Calu3 (cell line): ENCODE measurements around the gene FOXK1. TPM values are rescaled to one million over a fixed set of nuclear protein-coding genes. Genes with fewer than 3 reads are reported as not detected.

ENCODE experiments used
- BruUV-seq: library from RNA; stranded (reverse); fragments of 400-500 nt; replicated peaks from 2 replicates; lab custom pipeline; 2021; lab: Mats Ljungman, UMichigan
- CTCF ChIA-PET: fragments of 300-600 bp; sonication (Branson Sonifier 250); formaldehyde crosslinking; loops from one replicate; lab custom pipeline; 2022; ENCODE audit warnings: antibody characterized with exemption; lab: Charles Lee
- DNase-seq: peaks from one replicate; pipeline ENCODE4 v3.0.0; 2022
- H3K27ac Mint-ChIP-seq: one replicate; pipeline ENCODE4 v1.8.0; 2022; ENCODE audit warnings: mixed read lengths; ENCODE audit not compliant: unreplicated experiment
- H3K27me3 Mint-ChIP-seq: one replicate; pipeline ENCODE4 v1.8.0; 2022; ENCODE audit warnings: mixed read lengths; ENCODE audit not compliant: unreplicated experiment
- H3K36me3 Mint-ChIP-seq: one replicate; pipeline ENCODE4 v1.8.0; 2022; ENCODE audit warnings: mild to moderate bottlenecking, moderate library complexity, mixed read lengths; ENCODE audit not compliant: insufficient read depth, unreplicated experiment
- H3K4me1 Mint-ChIP-seq: one replicate; pipeline ENCODE4 v1.8.0; 2022; ENCODE audit warnings: mild to moderate bottlenecking, low read depth, mixed read lengths; ENCODE audit not compliant: unreplicated experiment
- H3K4me3 Mint-ChIP-seq: one replicate; pipeline ENCODE4 v1.8.0; 2022; ENCODE audit warnings: mild to moderate bottlenecking, low read depth, moderate library complexity, mixed read lengths; ENCODE audit not compliant: unreplicated experiment
- H3K9me3 Mint-ChIP-seq: one replicate; pipeline ENCODE4 v1.8.0; 2022; ENCODE audit warnings: low read depth, mixed read lengths; ENCODE audit not compliant: unreplicated experiment
- CTCF ChIP-seq: fragments of 200-600 bp; IDR thresholded peaks from one replicate; pipeline ENCODE4 v1.8.0; 2022; ENCODE audit warnings: antibody characterized with exemption; ENCODE audit not compliant: unreplicated experiment
- intact Hi-C: fragments of 100-400 bp; cut with micrococcal nuclease; formaldehyde crosslinking; loops from one replicate; pipeline ENCODE4 v1.10.0; 2022; ENCODE audit not compliant: unreplicated experiment
- total RNA-seq: library from RNA; stranded (reverse); gene quantifications from 2 replicates; pipeline ENCODE4 v1.2.3, GENCODE V29; 2022

The FOXK1 gene
- total RNA-seq, 1 experiment from 2014 or later: 65.9 TPM

GRCh38 chr7:4788627-4789189 lies 106.6 kb downstream of the FOXK1 start:
- H3K4me3 Mint-ChIP-seq: no peak overlapping the region
- intact Hi-C loops: no loop called here
- BruUV-seq: no TSS peak
- H3K27me3 Mint-ChIP-seq: no peaks in the 10 kb centered on the region
- no peak overlapping the region for H3K27ac Mint-ChIP-seq
- TF ChIP-seq CTCF: no peak
- no peak for DNase-seq
- H3K9me3 Mint-ChIP-seq: no peaks in the 10 kb centered on the region
- H3K4me1 Mint-ChIP-seq: no peaks in the 10 kb centered on the region
- CTCF ChIA-PET: interaction anchor here (0.6 to 1.6 kb wide), 2 partner anchors 13 to 179 kb away, joined by 3 to 5 read pairs; partner anchors contain the start of gene AP5Z1
- peaks cover 81% of the 10 kb centered on the region for H3K36me3 Mint-ChIP-seq

- TF ChIP-seq CTCF: no peak
- H3K36me3 Mint-ChIP-seq: peaks cover 79% of the 10 kb centered on the region
- H3K9me3 Mint-ChIP-seq: no peaks in the 10 kb centered on the region
- H3K4me3 Mint-ChIP-seq: no peak overlapping the region
- DNase-seq: no peak
- no peak overlapping the region for H3K27ac Mint-ChIP-seq
- no peaks in the 10 kb centered on the region for H3K27me3 Mint-ChIP-seq
- no peaks in the 10 kb centered on the region for H3K4me1 Mint-ChIP-seq
- intact Hi-C loops: no loop called here
- CTCF ChIA-PET: interaction anchor here (1.6 kb wide), 1 partner anchor 14 kb away, joined by 5 read pairs; the partner anchor contains the start of gene AP5Z1
- no TSS peak for BruUV-seq
These were observed 107.3 kb downstream of the FOXK1 start for GRCh38 chr7:4789194-4790077.

GRCh38 chr7:4790078-4790465 lies 108.0 kb downstream of the FOXK1 start:
- no peaks in the 10 kb centered on the region for H3K4me1 Mint-ChIP-seq
- BruUV-seq: no TSS peak
- no peaks in the 10 kb centered on the region for H3K9me3 Mint-ChIP-seq
- H3K27ac Mint-ChIP-seq: no peak overlapping the region
- peaks cover 78% of the 10 kb centered on the region for H3K36me3 Mint-ChIP-seq
- intact Hi-C loops: no loop called here
- TF ChIP-seq CTCF: no peak
- H3K4me3 Mint-ChIP-seq: no peak overlapping the region
- no peaks in the 10 kb centered on the region for H3K27me3 Mint-ChIP-seq
- CTCF ChIA-PET: interaction anchor here (1.6 kb wide), 1 partner anchor 14 kb away, joined by 5 read pairs; the partner anchor contains the start of gene AP5Z1
- no peak for DNase-seq

GRCh38 chr7:4790516-4790991 lies 108.5 kb downstream of the FOXK1 start:
- no TSS peak for BruUV-seq
- intact Hi-C loops: no loop called here
- no peak overlapping the region for H3K4me3 Mint-ChIP-seq
- no peak for DNase-seq
- no peak overlapping the region for H3K27ac Mint-ChIP-seq
- H3K36me3 Mint-ChIP-seq: peaks cover 74% of the 10 kb centered on the region
- TF ChIP-seq CTCF: no peak
- no peaks in the 10 kb centered on the region for H3K4me1 Mint-ChIP-seq
- CTCF ChIA-PET: no interaction called here
- no peaks in the 10 kb centered on the region for H3K27me3 Mint-ChIP-seq
- no peaks in the 10 kb centered on the region for H3K9me3 Mint-ChIP-seq
